GM18909 (cell line): Measurements from ENCODE around the gene CACNG6.
"Not testable (repeated sequence)": the region's sequence is repeated elsewhere in the genome, so short reads cannot be mapped to it uniquely, and the experiment has no call there.

Experiments used
- ATAC-seq: cut with Tn5 transposase; IDR thresholded peaks from one replicate; pipeline ENCODE4 v1.9.1; 2021; ENCODE audit warnings: mild to moderate bottlenecking; ENCODE audit not compliant: unreplicated experiment, poor library complexity

Gene CACNG6, protein sequence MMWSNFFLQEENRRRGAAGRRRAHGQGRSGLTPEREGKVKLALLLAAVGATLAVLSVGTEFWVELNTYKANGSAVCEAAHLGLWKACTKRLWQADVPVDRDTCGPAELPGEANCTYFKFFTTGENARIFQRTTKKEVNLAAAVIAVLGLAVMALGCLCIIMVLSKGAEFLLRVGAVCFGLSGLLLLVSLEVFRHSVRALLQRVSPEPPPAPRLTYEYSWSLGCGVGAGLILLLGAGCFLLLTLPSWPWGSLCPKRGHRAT

DNA sequence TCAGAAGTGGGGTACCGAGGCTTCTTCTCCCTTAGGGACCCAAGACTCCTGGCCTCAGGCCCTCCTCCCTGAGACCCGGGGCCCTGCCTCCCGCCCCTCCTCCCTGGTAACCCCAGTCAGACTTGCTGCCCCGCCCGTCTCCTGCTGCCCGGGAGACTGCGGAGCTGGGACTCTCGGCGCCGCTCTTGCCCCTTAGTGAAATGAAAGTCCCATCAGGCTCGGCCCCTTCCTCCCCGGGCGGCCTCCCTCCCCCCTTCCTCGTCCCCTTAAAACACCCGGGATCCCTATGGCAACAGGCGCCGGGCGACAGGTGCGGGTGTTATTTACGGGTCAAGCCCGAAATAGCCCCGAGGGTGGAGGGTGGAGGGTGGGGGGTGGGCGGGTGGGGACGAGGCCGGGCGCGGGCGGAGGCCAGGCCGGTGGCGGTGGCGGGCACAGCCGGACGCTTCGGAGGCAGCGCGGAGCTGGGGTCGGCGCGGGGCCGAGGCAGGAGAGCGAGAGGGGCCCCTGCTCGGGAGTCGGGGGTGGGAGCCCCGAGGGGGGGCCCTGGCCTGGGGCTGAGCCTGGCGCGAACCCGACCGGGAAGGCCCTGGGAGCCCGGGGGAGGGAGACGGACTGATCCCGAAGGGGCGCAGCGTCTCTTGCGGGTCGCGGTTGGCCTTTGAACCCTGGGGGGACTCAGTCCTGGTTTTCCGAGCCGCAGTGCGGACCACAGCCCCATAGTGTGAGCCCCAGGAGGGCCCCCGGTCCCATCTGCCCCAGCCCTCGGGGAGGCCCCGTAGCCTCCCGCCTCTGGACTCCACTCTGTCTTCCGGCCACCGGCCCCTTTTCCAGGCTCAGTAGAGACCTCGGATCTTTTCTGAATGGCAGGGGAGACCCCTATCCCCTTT, at the start of gene CACNG6:
Gene CACNG6, plus strand, starts transcription at position 414 of the 890 bp plus-strand sequence. CDS start 1,241 bp downstream, outside the sequence.
- ATAC-seq = no peak

DNA sequence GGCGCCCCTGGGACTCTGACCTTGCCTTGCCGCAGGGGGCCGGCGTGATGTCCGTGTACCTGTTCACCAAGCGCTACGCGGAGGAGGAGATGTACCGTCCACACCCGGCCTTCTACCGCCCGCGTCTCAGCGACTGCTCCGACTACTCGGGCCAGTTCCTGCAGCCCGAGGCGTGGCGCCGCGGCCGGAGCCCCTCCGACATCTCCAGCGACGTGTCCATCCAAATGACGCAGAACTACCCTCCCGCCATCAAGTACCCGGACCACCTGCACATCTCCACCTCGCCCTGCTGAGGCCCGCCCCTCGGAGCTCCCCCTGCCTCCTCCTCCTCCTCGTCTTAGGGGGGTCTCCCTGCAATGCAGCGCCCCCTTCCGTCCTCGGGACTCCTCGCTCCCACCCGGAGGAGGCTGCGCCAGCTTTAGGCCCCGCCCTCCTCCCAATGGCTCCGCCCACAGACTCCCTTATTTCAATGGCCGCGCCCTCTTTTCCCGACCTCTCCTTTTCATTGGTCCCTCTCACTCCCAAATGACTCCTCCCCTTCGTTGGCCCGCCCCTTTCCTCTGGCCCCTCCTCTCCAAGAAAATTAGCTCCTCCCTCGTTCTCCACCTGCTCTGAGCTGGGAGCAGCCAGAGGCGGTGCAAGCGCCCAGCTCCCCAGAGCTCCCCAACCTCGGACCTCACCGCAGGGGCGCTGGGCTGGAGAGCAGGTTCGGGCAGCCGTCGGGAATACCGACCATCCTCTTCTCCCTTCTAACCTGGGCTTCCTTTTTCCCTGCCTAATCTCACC, 49.2 kb upstream of the CACNG6 start:
- ATAC-seq = no peak

DNA sequence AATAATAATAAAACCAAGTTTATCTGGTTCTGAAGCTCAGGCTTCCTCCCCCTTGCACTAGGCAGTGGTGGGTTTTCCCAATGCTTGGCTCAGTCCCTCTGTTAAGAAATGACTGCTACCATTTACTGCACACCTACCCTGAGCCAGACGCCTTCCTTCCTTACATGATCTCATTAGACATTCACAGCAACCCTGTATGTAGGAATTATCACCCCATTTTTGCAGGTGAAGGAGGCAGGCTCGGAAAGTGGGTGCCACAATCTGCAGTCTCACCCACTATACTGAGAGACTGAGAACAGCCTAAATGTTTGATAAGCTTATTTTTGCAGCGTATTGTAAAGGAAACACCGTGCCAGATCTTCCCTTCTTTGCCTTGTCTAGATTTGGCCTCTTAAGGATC, 47.0 kb upstream of the CACNG6 start:
- ATAC-seq = no peak

DNA sequence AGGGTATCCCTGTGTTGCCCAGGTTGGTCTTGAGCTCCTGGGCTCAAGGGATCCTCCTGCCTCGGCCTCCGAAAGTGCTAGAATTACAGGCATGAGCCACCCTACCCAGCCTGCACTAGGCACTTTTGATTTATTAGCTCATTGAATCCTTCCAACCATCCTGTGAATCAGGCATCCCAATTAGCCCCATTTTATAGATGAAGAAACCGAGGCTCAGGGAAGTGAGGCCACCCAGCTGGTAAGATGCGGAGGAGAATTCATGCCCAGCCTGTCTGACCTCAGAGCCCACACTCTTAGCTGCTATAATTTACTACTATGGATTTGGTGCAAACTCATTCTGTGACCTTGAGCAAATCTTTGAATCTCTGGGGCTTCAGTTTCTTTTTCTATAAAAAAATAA, 46.5 kb upstream of the CACNG6 start:
- no peak for ATAC-seq

DNA sequence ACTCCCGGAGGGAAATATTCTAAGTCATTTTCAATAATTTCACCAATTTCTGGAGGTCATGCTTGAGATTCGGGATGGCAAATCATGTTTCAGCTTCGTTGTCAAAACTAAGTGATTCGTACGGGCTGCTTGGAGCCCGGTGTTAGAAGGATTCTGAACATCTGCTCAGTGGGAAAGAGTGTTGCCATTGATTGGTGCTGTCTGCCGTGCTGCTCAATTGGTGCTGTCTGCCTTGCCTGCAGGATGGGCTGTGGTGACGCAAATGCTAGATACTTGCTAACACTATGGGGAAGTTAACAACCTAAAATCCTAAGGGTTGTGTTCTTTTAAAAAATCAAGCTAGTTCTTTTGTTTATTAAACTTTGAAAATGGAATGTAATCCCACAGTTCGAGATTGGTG, 46.0 kb upstream of the CACNG6 start:
- no peak for ATAC-seq

DNA sequence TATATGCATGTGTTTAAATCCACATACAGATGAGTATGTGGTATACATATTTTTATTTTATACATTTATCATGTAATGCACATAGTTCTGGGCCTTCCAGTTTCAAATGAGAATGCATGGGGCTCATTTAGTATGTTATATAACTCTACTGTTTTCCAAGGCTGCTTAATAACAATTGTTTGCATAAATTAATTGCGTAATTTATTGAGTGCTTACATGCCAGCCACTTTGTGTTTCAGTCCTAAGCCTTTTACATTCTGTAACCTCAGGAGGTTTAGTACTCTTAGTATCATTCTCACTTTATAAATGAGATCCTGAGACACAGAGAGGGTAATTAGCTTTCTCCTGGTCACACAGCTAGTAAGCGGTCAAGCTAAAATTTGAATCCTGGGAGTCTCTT, 45.4 kb upstream of the CACNG6 start:
- ATAC-seq = no peak

DNA sequence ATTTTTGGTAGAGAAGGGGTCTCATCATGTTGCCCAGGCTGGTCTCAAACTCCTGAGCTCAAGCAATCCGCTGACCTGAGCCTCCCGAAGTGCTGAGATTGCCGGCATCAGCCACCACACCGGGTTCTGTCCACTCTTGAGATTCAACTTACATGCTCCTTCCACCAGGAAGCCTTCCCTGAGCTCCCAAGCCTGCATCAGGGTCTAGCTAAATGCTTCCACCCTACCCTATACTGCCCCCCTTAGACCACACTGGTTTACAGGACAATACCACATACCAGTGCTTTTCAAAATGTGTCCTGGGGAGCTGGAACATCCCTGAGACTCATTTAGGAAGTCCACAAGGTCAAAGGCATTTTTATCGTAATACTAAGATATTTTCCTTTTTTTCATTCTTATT, 43.8 kb upstream of the CACNG6 start:
- no peak for ATAC-seq

DNA sequence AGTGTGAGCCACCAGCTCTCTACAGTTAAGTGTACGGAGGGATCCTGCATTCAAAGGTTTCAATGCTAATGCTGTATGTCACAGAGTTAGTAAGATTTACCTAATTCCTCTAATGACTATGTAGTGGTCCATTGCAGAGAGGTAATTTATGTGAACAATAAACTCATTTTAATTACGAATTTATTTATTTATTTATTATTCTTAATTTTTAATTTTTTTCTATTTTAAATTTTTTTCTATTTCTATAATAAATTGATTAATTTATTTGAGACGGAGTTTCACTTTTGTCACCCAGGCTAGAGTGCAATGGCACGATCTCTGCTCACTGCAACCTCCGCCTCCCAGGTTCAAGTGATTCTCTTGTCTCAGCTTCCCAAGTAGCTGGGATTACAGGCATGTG, 42.8 kb upstream of the CACNG6 start:
- not testable (repeated sequence) for ATAC-seq

DNA sequence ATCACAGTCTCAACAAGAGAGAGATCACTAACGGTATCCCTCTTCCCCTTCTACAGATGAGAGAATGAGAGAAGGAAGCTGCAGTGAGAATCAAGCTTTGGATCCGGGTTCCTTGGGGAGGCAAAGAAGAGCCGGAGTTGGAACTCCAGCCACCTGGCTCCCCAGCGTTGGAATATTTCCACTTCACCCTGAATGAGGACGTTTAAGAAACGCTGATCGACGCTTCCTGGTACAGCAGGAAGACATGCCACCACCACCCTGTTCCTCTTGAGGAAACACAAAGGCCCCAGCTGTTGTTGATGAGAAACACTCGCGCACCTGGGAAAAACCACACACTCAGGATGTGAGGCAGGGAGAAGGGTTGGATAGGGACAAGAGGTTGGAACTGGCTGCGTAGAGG, 40.0 kb upstream of the CACNG6 start:
- no peak for ATAC-seq

DNA sequence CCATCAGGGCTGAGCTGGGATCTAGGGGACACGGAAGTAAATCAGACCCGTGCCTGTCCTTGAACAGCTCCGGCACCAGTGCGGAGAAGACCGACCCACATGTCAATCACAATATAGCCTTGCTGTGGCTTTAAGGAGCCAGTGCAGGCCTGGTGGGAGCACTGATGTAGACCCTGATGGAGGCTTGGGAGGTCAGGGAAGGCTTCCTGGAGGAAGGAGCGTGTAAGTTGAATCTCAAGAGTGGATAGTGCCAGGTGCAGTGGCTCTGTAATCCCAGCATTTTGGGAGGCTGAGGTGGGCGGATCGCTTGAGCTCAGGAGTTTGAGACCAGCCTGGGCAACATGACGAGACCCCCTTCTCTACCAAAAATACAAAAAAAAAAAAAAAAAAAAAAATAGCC, 39.5 kb upstream of the CACNG6 start:
- no peak for ATAC-seq

DNA sequence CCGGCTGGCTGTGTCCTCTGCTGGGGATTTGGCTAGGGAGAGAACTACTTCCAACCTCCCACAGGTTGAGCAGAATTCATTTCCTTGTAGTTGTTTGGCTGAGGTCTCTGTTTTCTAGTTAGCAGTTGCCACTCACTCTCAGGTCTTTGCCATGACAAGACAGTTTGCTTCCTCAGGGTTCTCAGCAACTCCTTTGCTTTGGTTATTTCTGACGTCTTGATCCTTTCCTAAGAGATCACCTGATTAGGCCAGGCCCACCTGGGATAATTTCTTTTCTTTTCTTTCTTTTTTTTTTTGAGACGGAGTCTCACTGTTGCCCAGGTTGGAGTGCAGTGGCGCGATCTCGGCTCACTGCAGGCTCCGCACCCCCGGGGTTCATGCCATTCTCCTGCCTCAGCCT, 38.1 kb upstream of the CACNG6 start:
- ATAC-seq = no peak

DNA sequence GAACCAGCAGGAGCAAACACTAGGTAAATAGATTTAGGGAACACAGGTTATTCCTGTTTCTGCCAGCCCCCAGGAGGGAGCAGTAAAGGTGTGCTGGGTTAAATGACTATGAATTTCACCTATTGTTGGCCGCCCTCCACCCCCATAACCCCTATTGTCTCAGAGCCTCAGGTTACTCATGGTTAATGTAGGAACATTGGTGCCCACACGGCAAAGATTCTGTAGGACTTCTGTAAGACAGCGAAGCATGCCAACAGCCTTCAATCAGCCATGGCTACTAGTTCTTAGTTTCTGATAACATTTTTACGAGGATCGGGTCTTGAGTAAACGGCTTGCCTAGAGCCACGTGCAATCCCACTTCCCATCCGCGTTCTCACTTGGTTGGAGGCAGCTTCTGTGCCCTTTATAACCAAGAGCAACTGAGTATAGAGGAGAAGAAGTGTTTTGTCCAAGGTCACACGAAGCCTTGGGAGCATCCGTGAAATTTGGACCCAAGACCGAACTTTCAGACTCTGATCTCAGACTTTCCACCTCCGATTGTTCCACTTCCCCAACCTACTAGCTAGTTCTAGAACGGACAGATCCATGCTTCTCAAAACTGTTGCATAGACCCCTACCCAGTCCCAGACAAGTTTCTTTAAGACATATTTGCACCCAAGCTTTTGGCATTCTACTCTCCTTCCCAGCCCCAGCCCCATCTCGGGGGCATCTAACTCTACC, 33.8 kb upstream of the CACNG6 start:
- ATAC-seq = no peak

DNA sequence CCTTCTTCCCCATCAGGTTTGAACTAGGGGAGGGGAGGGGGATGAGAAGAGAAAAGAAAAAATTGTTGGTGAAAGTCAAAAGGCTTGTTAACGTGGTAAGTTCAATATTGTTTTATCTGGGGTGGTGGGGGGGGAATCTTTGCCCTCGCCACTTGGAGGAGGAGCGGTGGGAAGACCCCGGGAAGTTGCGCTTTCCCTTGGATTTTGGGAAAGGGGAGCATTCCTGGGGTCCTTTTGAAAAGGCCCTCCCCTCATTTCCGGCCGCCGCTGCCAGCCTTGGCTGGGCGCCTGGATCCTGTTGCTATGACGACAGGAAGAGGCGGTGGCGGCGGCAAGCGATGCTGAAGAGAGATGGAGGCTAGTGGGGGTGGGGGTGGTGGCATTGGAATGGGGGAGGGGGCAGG, 33.3 kb upstream of the CACNG6 start:
- no peak for ATAC-seq

DNA sequence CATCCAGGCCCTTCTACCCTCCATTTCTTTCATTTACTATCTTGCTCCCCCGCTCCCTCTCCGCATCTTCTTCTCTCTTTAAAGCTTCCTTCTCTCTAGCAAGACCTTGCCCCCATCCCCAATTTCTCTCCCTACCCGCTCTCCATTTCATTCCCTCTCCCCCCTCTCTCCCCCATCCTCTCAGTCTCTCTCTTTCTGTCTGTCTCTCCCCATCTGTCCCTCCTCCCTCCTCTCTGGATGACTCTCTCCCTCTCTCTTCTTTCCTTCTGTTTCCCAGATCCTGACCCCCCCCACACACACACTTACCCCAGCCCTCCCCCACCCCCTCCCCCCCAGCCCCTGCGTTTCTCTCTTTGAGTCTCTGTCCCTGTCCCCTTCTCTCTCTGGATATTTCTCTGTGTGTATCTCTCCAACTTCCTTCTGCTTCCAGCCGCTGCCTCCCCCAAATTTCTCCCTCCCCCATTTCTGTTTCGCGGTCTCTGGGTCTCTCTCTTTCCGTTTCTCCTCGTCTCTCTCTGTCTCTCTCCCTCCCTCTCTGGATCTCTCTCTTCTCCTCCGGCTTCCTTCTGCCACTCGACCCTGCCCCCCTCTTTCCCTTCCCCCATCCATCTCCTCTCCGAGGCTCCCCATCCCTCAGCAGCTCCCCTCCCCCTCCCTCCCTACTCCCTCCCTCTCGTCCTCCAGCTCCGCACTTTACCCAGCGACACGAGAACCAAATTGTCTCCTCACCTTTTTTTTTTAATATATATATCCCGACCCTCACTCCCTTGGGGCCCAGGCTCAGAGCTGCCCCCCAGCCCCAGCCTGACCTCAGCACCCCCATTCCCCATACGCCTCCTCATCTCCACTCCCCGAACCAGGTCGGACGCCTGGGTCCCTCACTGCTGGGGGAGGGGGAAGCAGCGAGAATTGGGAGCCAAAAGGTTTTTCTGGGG, 32.3 kb upstream of the CACNG6 start:
- ATAC-seq = no peak

DNA sequence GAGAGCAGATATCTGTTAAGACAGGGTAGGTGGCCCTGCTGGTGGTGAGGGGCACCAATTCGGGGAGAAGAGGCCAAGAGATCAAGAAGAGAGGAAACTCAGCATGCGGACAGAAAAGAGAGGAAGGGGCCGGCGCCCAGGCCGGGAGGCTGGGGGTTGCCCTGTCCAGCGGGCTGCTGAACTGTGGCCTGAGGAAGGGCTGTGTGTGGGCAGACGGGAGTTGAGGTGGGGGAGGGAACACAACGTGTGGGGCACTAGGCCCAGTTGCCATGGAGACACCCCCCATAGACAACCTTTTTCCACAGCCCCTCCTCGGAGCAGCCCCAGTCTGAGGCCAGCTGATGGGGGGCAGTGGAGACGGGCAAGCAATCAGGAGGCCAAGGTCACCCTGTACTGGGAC, 31.2 kb upstream of the CACNG6 start:
- no peak for ATAC-seq

DNA sequence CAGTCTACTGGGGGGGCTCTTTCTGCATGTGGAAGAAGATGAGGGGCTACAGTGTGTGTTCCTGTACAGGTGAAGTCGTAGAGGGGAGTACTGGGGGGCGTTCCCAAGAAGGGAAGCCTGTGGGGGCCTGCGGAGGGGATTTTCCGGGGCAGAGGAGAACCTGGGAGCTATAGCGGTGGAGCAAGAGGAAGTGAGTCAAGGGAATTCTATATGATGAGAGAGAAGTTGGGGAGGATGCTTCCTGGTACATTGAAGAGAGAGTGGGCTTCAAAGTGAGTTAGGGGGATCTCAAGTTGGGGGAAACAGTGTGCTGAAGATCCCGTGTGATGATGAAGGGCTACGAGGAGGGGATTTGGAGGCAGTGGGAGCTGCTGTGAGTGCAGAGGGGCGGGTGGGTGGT, 30.6 kb upstream of the CACNG6 start:
- ATAC-seq = no peak

DNA sequence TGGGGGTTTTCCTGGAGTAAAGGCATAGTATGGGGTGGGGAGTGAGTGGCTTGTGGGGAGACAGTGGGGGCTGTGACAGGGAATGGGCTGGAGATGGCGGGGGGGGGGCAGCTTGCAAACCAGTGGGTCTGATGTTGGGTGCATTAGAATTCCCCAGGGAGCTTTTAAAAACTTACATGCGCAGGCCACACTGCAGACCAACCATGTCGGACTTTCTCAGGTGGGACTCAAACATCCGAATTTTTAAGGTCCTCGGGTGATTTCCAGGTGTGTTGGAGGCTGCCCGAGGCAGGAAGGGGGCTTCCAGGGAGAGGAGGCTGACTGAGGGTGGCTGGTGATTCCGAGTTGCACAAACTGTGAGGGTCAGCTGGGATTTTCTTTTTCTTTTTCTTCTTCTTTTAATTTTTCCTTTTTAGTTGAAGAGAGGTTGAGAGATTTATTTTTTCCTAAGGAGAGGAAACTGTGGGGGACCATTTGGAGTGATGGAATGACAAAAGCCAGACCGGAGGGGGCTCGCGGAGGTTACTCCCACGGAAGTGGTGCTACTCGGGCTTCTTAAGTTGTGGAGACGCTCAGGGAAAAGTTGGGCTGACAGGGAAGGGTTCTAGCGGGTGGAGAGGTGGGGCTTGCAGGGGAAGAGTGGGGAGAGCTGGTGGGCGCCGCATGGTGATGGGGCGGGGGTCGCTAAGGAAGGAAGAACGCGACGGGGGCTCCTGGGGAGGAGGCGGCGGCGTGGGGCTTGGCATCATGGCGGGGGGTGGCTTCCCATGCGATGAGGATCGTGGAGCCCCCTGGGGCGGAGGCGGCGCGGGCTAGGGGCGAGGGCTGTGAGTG, 29.7 kb upstream of the CACNG6 start:
- ATAC-seq = no peak

DNA sequence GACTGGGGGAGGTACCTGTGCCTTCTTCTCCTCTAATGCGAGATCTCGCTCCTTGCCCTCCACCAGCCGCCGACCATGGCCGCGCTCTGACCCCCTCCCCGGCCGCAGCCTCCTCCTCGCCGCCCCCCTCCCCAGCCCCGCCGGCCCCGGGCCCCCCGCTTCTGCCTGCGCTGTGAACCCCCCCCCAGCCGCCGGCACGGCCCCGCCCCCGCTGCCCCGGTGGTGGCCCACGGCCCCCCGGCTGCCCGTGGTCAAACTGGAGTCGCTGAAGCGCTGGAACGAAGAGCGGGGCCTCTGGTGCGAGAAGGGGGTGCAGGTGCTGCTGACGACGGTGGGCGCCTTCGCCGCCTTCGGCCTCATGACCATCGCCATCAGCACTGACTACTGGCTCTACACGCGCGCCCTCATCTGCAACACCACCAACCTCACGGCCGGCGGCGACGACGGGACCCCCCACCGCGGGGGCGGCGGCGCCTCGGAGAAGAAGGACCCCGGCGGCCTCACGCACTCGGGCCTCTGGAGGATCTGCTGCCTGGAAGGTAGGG, 28.5 kb upstream of the CACNG6 start, which contains the start of gene CACNG8:
Gene CACNG8, plus strand, starts transcription at position 51 of the 545 bp plus-strand sequence.
- no peak for ATAC-seq
